GM12878 (cell line): ENCODE results near the gene LSAMP.

Experiments
- EZH2 ChIP-seq: IDR thresholded peaks from 2 replicates; pipeline ENCODE4 v1.6.1; 2012; ENCODE audit warnings: low read depth, mild to moderate bottlenecking, control low read depth, inconsistent platforms, low read length, borderline replicate concordance; ENCODE audit not compliant: control insufficient read depth
- POLR2A ChIP-seq: IDR thresholded peaks from 2 replicates; pipeline ENCODE4 v1.6.1; 2011; ENCODE audit warnings: low read depth, mild to moderate bottlenecking, low read length

DNA sequence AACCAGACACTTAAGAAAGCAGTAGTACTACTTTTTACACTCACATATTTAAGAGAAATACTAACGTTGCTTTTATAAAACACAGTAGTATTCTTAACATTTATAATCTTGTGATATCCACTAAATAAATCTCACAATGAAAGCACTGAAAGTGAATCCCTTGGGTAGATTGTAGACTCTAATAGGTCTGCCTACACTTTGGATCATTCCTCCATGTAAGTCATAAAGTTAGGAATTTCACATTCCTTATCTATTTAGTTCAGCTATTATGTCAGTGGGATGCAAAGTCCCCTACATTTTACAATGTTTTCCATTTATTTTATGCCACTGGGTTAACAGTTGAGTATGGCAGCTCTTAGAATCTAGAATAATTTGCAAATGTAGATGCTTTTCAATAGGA is 330.7 kb downstream of the LSAMP start:
- TF ChIP-seq EZH2 = no peak
- no peak for TF ChIP-seq POLR2A
